ENCODE measurements around the gene CCDC124. TPM values are rescaled to one million over a fixed set of nuclear protein-coding genes. Genes with fewer than 3 reads are reported as not detected.

The CCDC124 gene
- total and polyA plus RNA-seq, 10 of the 15 experiments (the other 5 are each of a cell fraction or from before 2014, with no cell fraction given) = 3.7 to 184 (median 51.8) TPM

DNA sequence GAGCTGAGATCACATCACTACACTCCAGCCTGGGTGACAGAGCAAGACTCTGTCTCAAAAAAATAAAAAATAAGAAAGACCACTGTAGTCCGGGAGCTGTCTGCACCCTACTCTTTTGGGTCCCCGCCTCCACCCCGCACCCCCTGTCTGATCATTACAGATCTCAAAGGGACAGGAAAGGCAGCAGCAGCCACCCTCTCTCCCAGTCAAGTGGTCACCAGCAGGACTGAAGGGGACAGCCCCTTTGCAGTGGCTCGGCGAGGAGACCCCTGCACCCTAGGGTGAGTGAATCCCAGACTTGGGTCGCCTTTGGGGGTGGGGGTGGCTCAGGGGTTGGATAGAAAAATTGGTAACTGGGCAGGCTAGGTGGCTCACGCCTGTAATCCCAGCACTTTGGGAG, 21.6 kb downstream of the CCDC124 start:
- H3K9ac ChIP-seq (ENCODE audit: control insufficient read depth, insufficient read depth, low read length) = no peak overlapping the region
- no peak overlapping the region for H2AFZ ChIP-seq (ENCODE audit: control insufficient read depth, low read depth, low read length)
- intact Hi-C loops (cut with micrococcal nuclease; ENCODE audit: unreplicated experiment) = no loop called here
- no peak for DNase-seq (ENCODE audit: low read depth, low spot score)
- no TSS peak for BruUV-seq (replicated peaks)
- ChIA-PET SMC1A (ENCODE audit: uncharacterized antibody, unreplicated experiment) (interaction anchor here (0.6 to 1.8 kb wide), 3 partner anchors 12 to 184 kb away, joined by 3 read pairs; partner anchors contain the start of gene RPL18A), CTCF (interaction anchor here (0.5 to 4.1 kb wide), 7 partner anchors 9 to 397 kb away, joined by 3 to 27 read pairs (median 3); no protein-coding TSS in a partner anchor), POLR2A (interaction anchor here (0.9 to 1.4 kb wide), 2 partner anchors 22 to 23 kb away, joined by 4 to 5 read pairs; partner anchors contain the start of gene CCDC124), RAD21 (ENCODE audit: unreplicated experiment) (interaction anchor here (0.6 to 1.4 kb wide), 4 partner anchors 16 to 42 kb away, joined by 3 to 4 read pairs (median 3); no protein-coding TSS in a partner anchor)
- peaks cover 10 to 11% of the 10 kb centered on the region in 2 experiments for H3K27me3 ChIP-seq (replicated peaks in 1 of 2; ENCODE audit: control insufficient read depth in 2 of 2, insufficient read depth in 2 of 2, low read length in 1 of 2)
- no peaks in the 10 kb centered on the region for H3K36me3 ChIP-seq (ENCODE audit: control insufficient read depth in 2 of 2, insufficient read depth in 2 of 2, low read length in 1 of 2)
- WGBS (ENCODE audit: insufficient coverage, insufficient replicate concordance, low lambda C conversion rate, missing lambda C conversion rate) = 78% methylated on average over 7 of the region's 7 CpGs
- no peak for FAIRE-seq
- H3K4me2 ChIP-seq (ENCODE audit: control insufficient read depth, insufficient read depth) = no peak overlapping the region
- in situ Hi-C loops (cut with MboI) = no loop called here
- no peak overlapping the region for H3K27ac ChIP-seq (ENCODE audit: control insufficient read depth, insufficient read depth)
- ATAC-seq = no peak
- no peaks in the 10 kb centered on the region for H4K20me1 ChIP-seq (ENCODE audit: control insufficient read depth, insufficient read depth)
- H3K9me3 ChIP-seq (replicated peaks; ENCODE audit: control insufficient read depth, insufficient read depth, low read length) = no peaks in the 10 kb centered on the region
- H3K79me2 ChIP-seq (ENCODE audit: control insufficient read depth, insufficient read depth, low read length) = no peaks in the 10 kb centered on the region
- H3K4me3 ChIP-seq = no peak overlapping the region
- peaks cover 30% of the 10 kb centered on the region for H3K4me1 ChIP-seq (ENCODE audit: control insufficient read depth, insufficient read depth, low read length)
- TF ChIP-seq, protein P1, sequence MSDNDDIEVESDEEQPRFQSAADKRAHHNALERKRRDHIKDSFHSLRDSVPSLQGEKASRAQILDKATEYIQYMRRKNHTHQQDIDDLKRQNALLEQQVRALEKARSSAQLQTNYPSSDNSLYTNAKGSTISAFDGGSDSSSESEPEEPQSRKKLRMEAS (IDR thresholded peaks at IDR 0.05; ENCODE audit: low read depth, low read length) = no peak
- TF ChIP-seq SMC3 (IDR thresholded peaks at IDR 0.05; ENCODE audit: borderline replicate concordance, low read length) = no peak
- TF ChIP-seq, protein P2, sequence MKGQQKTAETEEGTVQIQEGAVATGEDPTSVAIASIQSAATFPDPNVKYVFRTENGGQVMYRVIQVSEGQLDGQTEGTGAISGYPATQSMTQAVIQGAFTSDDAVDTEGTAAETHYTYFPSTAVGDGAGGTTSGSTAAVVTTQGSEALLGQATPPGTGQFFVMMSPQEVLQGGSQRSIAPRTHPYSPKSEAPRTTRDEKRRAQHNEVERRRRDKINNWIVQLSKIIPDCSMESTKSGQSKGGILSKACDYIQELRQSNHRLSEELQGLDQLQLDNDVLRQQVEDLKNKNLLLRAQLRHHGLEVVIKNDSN (IDR thresholded peaks at IDR 0.05; ENCODE audit: borderline replicate concordance, extremely low read length, insufficient read depth, low read depth, low read length) = no peak
- no peak for TF ChIP-seq NR2F1 (conservative IDR thresholded peaks at IDR 0.05)
- TF ChIP-seq CHD1 (IDR thresholded peaks at IDR 0.05; ENCODE audit: low read depth, low read length) = no peak
- TF ChIP-seq POLR2A (IDR thresholded peaks at IDR 0.05; ENCODE audit: low read depth, low read length) = no peak
- TF ChIP-seq RBBP5 (conservative IDR thresholded peaks at IDR 0.05) = no peak
- TF ChIP-seq NFXL1 (IDR thresholded peaks at IDR 0.05; ENCODE audit: borderline replicate concordance) = no peak
- no peak for TF ChIP-seq SREBF2 (IDR thresholded peaks at IDR 0.05; ENCODE audit: low read length)
- TF ChIP-seq SPI1 (IDR thresholded peaks at IDR 0.05; ENCODE audit: borderline replicate concordance, insufficient read depth, low read depth, low read length) = no peak
- TF ChIP-seq, protein P3, sequence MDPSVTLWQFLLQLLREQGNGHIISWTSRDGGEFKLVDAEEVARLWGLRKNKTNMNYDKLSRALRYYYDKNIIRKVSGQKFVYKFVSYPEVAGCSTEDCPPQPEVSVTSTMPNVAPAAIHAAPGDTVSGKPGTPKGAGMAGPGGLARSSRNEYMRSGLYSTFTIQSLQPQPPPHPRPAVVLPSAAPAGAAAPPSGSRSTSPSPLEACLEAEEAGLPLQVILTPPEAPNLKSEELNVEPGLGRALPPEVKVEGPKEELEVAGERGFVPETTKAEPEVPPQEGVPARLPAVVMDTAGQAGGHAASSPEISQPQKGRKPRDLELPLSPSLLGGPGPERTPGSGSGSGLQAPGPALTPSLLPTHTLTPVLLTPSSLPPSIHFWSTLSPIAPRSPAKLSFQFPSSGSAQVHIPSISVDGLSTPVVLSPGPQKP (IDR thresholded peaks at IDR 0.05; ENCODE audit: low read depth, low read length) = no peak
- TF ChIP-seq MXI1 (IDR thresholded peaks at IDR 0.05; ENCODE audit: low read depth, low read length) = no peak
- TF ChIP-seq, protein P4, sequence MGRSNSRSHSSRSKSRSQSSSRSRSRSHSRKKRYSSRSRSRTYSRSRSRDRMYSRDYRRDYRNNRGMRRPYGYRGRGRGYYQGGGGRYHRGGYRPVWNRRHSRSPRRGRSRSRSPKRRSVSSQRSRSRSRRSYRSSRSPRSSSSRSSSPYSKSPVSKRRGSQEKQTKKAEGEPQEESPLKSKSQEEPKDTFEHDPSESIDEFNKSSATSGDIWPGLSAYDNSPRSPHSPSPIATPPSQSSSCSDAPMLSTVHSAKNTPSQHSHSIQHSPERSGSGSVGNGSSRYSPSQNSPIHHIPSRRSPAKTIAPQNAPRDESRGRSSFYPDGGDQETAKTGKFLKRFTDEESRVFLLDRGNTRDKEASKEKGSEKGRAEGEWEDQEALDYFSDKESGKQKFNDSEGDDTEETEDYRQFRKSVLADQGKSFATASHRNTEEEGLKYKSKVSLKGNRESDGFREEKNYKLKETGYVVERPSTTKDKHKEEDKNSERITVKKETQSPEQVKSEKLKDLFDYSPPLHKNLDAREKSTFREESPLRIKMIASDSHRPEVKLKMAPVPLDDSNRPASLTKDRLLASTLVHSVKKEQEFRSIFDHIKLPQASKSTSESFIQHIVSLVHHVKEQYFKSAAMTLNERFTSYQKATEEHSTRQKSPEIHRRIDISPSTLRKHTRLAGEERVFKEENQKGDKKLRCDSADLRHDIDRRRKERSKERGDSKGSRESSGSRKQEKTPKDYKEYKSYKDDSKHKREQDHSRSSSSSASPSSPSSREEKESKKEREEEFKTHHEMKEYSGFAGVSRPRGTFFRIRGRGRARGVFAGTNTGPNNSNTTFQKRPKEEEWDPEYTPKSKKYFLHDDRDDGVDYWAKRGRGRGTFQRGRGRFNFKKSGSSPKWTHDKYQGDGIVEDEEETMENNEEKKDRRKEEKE (IDR thresholded peaks at IDR 0.05) = no peak
- no peak for TF ChIP-seq SMAD1 (IDR thresholded peaks at IDR 0.05; ENCODE audit: low read depth, partially characterized antibody)
- no peak for TF ChIP-seq RCOR1 (conservative IDR thresholded peaks at IDR 0.05; ENCODE audit: low read depth, low read length)
- no peak for TF ChIP-seq CREM (IDR thresholded peaks at IDR 0.05; ENCODE audit: low read depth)
- TF ChIP-seq ESRRA (IDR thresholded peaks at IDR 0.05; ENCODE audit: low read length) = no peak
- TF ChIP-seq SIN3A (IDR thresholded peaks at IDR 0.05; ENCODE audit: low read depth, low read length) = no peak
